Endothelial cell of umbilical vein (primary cell): ENCODE results near the gene MARK2. TPM values are rescaled to one million over a fixed set of nuclear protein-coding genes. Genes with fewer than 3 reads are reported as not detected.
A peak's percentile ranks its signal among the peaks of the same experiment; 100 is the strongest.

Source experiments
- BruUV-seq: library from RNA; stranded (reverse); fragments of 400-500 nt; replicated peaks from 2 replicates; lab custom pipeline; 2021; lab: Mats Ljungman, UMichigan
- CTCF ChIA-PET: fragments of 300-600, 350-600 bp; sonication (Branson Sonifier 250); formaldehyde crosslinking; loops from one replicate; lab custom pipeline; 2021; ENCODE audit warnings: antibody characterized with exemption, inconsistent platforms; lab: Charles Lee
- POLR2A ChIA-PET: fragments of 300-600, 350-600 bp; sonication (Branson Sonifier 250); formaldehyde crosslinking; loops from one replicate; lab custom pipeline; 2021; ENCODE audit warnings: antibody characterized with exemption, inconsistent platforms; lab: Charles Lee
- DNase-seq: peaks from one replicate; pipeline ENCODE4 v3.0.0-alpha.2; 2011; ENCODE audit warnings: low read depth, low spot score
- FAIRE-seq: peaks from 2 replicates; lab custom pipeline; 2011; peaks lifted over from hg19 to GRCh38; lab: Jason Lieb, UNC
- H2AFZ ChIP-seq: 2 replicates; pipeline ENCODE4 v1.6.0; 2012; ENCODE audit warnings: low read depth, low read length, control low read depth, inconsistent platforms
- H3K27ac ChIP-seq: 2 replicates; pipeline ENCODE4 v1.5.1; 2011; ENCODE audit warnings: low read depth, mild to moderate bottlenecking, control low read depth, low read length, moderate library complexity; ENCODE audit not compliant: insufficient read depth
- H3K27me3 ChIP-seq, 2 experiments: 2 replicates each; pipeline versions ENCODE4 v1.6.0 to v1.6.1; 2011; ENCODE audit warnings: low read length in 2 of 2, mixed read lengths in 1 of 2; ENCODE audit not compliant: control insufficient read depth in 2 of 2, insufficient read depth in 2 of 2
- H3K36me3 ChIP-seq, 2 experiments: 2 replicates in 1 of 2; 3 replicates in 1 of 2; pipeline ENCODE4 v1.5.1; 2011; ENCODE audit warnings: low read length in 2 of 2, mild to moderate bottlenecking in 1 of 2, moderate library complexity in 1 of 2; ENCODE audit not compliant: control insufficient read depth in 2 of 2, insufficient read depth in 2 of 2; ENCODE audit errors: extremely low read depth in 1 of 2
- H3K4me1 ChIP-seq: 3 replicates; pipeline ENCODE4 v1.5.1; 2011; ENCODE audit warnings: mild to moderate bottlenecking, low read length; ENCODE audit not compliant: control insufficient read depth, insufficient read depth; ENCODE audit errors: extremely low read depth
- H3K4me2 ChIP-seq: 2 replicates; pipeline ENCODE4 v1.6.1; 2011; ENCODE audit warnings: low read length, control low read depth, mixed read lengths; ENCODE audit not compliant: insufficient read depth
- H3K4me3 ChIP-seq, 3 experiments: fragments of 200-600 bp in 1 of 3; sonication (generic), shearing (Covaris generic) in 1 of 3; replicated peaks in 1 of 3; 2 replicates each; pipeline ENCODE4 v1.5.1; 2011 to 2016; ENCODE audit warnings: control low read depth in 3 of 3, low read length in 3 of 3, mild to moderate bottlenecking in 2 of 3, inconsistent platforms in 1 of 3, low read depth in 1 of 3, moderate library complexity in 1 of 3; ENCODE audit not compliant: insufficient read depth in 1 of 3
- H3K79me2 ChIP-seq: 2 replicates; pipeline ENCODE4 v1.6.0; 2012; ENCODE audit warnings: low read length, inconsistent platforms; ENCODE audit not compliant: control insufficient read depth, insufficient read depth
- H3K9ac ChIP-seq: replicated peaks from 2 replicates; pipeline ENCODE3; 2011; ENCODE audit warnings: low read length, control low read depth; ENCODE audit not compliant: insufficient read depth; ENCODE audit errors: extremely low read depth
- H3K9me1 ChIP-seq: replicated peaks from 3 replicates; pipeline ENCODE4 v1.6.0; 2011; ENCODE audit warnings: mild to moderate bottlenecking, low read length; ENCODE audit not compliant: control insufficient read depth, insufficient read depth; ENCODE audit errors: extremely low read depth
- H3K9me3 ChIP-seq: replicated peaks from 2 replicates; pipeline ENCODE4 v1.5.1; 2012; ENCODE audit warnings: low read length, inconsistent platforms; ENCODE audit not compliant: control insufficient read depth, insufficient read depth
- H4K20me1 ChIP-seq: replicated peaks from 2 replicates; pipeline ENCODE3; 2011; ENCODE audit warnings: mild to moderate bottlenecking, low read length; ENCODE audit not compliant: control insufficient read depth, insufficient read depth; ENCODE audit errors: extremely low read depth
- CTCF ChIP-seq, 2 donors: IDR thresholded peaks; 1 replicate in 1 of 2; 2 replicates in 1 of 2; pipeline ENCODE4 v1.5.1; 2011; ENCODE audit warnings: low read length in 2 of 2, mild to moderate bottlenecking in 2 of 2, moderate library complexity in 2 of 2, control low read depth in 1 of 2, inconsistent platforms in 1 of 2, low read depth in 1 of 2; ENCODE audit not compliant: insufficient read depth in 1 of 2; ENCODE audit errors: extremely low read depth in 1 of 2
- EZH2 ChIP-seq: IDR thresholded peaks from 2 replicates; pipeline ENCODE4 v1.6.1; 2012; ENCODE audit warnings: borderline replicate concordance, low read depth, mild to moderate bottlenecking, moderate library complexity, low read length, inconsistent platforms; ENCODE audit not compliant: severe bottlenecking
- FOS ChIP-seq: IDR thresholded peaks from 2 replicates; pipeline ENCODE4 v1.6.1; 2011; ENCODE audit warnings: mild to moderate bottlenecking, low read length, moderate library complexity, borderline replicate concordance; ENCODE audit not compliant: insufficient read depth
- GATA2 ChIP-seq: IDR thresholded peaks from 2 replicates; pipeline ENCODE4 v1.7.0; 2011; ENCODE audit warnings: low read depth, mild to moderate bottlenecking, moderate library complexity, mixed read lengths, low read length; ENCODE audit not compliant: insufficient read length, insufficient read depth
- JUN ChIP-seq: IDR thresholded peaks from 2 replicates; pipeline ENCODE4 v1.6.1; 2011; ENCODE audit warnings: borderline replicate concordance, low read depth; ENCODE audit not compliant: insufficient read length, insufficient read depth
- MAX ChIP-seq: IDR thresholded peaks from 2 replicates; pipeline ENCODE4 v1.6.1; 2011; ENCODE audit not compliant: insufficient read depth, insufficient read length
- MYC ChIP-seq: IDR thresholded peaks from one replicate; pipeline ENCODE4 v1.6.1; 2011; ENCODE audit warnings: mild to moderate bottlenecking, low read depth, low read length
- POLR2A ChIP-seq: IDR thresholded peaks from 2 replicates; pipeline ENCODE4 v1.6.1; 2012; ENCODE audit warnings: low read depth, mild to moderate bottlenecking, control low read depth, low read length
- POLR2AphosphoS5 ChIP-seq: IDR thresholded peaks from 2 replicates; pipeline ENCODE4 v1.6.1; 2012; ENCODE audit warnings: low read depth, mild to moderate bottlenecking, control low read depth, low read length, moderate library complexity; ENCODE audit not compliant: insufficient read depth
- dilution Hi-C: fragments of 300-500 bp; cut with MboI; formaldehyde crosslinking; loops from one replicate; pipeline ENCODE4 v1.15.0; 2019; ENCODE audit warnings: low sequenced_read_pairs; ENCODE audit not compliant: extremely low pct_ligation_motif_present
- intact Hi-C: fragments of 100-400 bp; cut with micrococcal nuclease; formaldehyde crosslinking; loops from one replicate; pipeline ENCODE4 v1.10.0; 2022
- polyA plus RNA-seq, 4 experiments: library from polyadenylated mRNA; depleted of rRNA in 3 of 4; stranded (reverse) in 3 of 4; unstranded in 1 of 4; fragments of >200 nt; gene quantifications; 2 replicates each; pipeline versions ENCODE4 v1.2.1 to v1.2.3, GENCODE V29; 2011 to 2012; ENCODE audit warnings: missing spikeins in 1 of 4
- total RNA-seq: library from RNA; stranded (reverse); gene quantifications from 2 replicates; pipeline ENCODE4 v1.2.3, GENCODE V29; 2021

The MARK2 gene
- total and polyA plus RNA-seq, 2 donors (not counting 3 experiments of a cell fraction or from before 2014, with no cell fraction given), result 16.6 to 34.7 TPM

GRCh38 chr11:63929616-63930015 lies 90.7 kb downstream of the MARK2 start:
- Histone ChIP-seq H3K9me1 (no peaks in the 10 kb centered on the region), H3K27me3 (peaks cover 4 to 6% of the 10 kb centered on the region in 2 experiments), H3K36me3 (no peaks in the 10 kb centered on the region), H3K9me3 (no peaks in the 10 kb centered on the region), H3K79me2 (no peaks in the 10 kb centered on the region), H3K4me1 (no peaks in the 10 kb centered on the region), H3K4me3 (no peak overlapping the region), H3K9ac (no peak overlapping the region), H3K27ac (no peak overlapping the region), H4K20me1 (no peaks in the 10 kb centered on the region), H3K4me2 (no peak overlapping the region), H2AFZ (no peak overlapping the region)
- DNase-seq (no peak), FAIRE-seq (peak; percentile 8)
- BruUV-seq, result no TSS peak
- TF ChIP-seq EZH2, result no peak
- TF ChIP-seq FOS, result no peak
- no peak for TF ChIP-seq MYC
- no peak for TF ChIP-seq POLR2AphosphoS5
- TF ChIP-seq MAX, result no peak
- TF ChIP-seq POLR2A, result no peak
- TF ChIP-seq CTCF (IDR thresholded peaks at IDR 0.05; ENCODE audit: extremely low read depth in 1 of 2, insufficient read depth in 1 of 2, low read depth in 1 of 2, low read length in 2 of 2), result no peak
- TF ChIP-seq GATA2, result no peak
- TF ChIP-seq JUN, result no peak
- dilution Hi-C loops (no loop called here), intact Hi-C loops (no loop called here)
- ChIA-PET POLR2A (no interaction called here), CTCF (interaction anchor here (0.8 to 3.1 kb wide), 2 partner anchors 8 to 88 kb away, joined by 3 to 11 read pairs; no protein-coding TSS in a partner anchor)
